DMS153 treated with DMSO at 0.1 percent for 48 hours (cell line): ENCODE results near the gene SERPINF2.
"Not testable (repeated sequence)": the region's sequence is repeated elsewhere in the genome, so short reads cannot be mapped to it uniquely, and the experiment has no call there.

Source experiments
- DNase-seq: peaks from one replicate; lab custom pipeline; 2025; ENCODE audit not compliant: unreplicated experiment; lab: John Stamatoyannopoulos, UW

The SERPINF2 gene

DNA sequence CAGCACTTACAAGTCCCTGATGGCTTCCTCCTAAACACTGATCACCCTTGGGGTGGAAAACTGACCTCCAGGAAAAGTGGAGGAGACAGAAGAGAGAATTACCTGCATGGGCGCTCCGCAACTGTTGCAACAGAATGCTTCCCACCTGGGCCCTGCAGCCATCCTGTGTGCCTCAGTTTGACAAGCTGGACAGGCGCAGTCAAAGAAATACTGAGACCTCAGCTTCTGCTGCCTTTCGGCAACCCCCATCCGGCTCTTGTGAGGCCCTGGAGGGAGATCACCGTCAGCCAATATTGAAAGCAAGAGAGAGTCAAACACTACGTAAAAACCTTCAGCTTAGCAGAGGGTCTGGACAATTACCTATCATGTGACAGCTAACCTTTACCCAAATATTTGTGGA, 44.0 kb downstream of the SERPINF2 start:
- DNase-seq = no peak

DNA sequence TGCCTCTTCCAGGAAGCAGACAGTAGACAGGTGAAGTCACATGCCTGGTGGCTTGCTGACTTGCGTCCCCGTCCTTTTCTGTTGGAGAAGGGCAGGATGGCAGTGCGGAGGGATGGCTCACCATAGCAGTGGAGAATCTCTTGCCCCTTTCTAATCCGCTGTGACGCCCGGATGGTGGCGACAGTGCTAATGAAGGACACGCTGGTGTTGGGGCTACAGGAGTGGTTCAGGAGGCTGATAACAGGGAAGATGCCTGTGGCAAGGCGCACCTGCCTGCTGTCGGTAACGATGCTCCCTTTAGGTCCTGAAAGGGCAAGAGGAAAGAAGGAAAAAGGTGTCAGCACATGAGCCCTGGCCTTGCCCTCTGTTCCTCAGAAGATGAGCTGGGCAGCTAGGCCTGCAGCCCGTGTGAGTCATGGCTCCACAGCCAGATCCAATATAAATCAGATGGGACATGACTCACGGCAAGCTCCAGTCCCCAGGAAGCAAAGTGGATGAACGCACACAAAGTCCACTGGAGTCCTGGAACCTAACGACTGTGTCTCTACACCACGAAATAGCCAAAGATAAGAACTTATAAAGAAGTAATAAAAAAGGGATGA, 44.7 kb downstream of the SERPINF2 start:
- no peak for DNase-seq

DNA sequence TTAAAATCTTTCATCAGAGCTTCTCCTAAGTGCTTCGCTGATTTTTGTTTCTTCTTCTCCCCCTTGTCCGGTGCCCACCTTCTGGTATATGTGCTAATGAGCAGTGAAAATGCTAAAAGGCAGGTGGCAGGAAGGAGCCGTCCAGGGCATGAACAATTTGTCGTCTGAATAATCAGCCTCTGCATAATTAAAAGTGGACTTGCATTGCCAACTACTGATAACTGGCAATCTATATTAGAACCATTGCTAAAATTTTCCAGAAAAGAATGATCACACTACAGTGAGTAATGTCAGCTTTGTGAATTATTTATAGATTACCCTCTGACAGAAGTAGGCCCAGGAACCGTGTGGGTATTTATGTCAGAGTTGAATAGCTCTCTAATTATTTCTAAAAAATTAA, 47.3 kb downstream of the SERPINF2 start:
- no peak for DNase-seq

DNA sequence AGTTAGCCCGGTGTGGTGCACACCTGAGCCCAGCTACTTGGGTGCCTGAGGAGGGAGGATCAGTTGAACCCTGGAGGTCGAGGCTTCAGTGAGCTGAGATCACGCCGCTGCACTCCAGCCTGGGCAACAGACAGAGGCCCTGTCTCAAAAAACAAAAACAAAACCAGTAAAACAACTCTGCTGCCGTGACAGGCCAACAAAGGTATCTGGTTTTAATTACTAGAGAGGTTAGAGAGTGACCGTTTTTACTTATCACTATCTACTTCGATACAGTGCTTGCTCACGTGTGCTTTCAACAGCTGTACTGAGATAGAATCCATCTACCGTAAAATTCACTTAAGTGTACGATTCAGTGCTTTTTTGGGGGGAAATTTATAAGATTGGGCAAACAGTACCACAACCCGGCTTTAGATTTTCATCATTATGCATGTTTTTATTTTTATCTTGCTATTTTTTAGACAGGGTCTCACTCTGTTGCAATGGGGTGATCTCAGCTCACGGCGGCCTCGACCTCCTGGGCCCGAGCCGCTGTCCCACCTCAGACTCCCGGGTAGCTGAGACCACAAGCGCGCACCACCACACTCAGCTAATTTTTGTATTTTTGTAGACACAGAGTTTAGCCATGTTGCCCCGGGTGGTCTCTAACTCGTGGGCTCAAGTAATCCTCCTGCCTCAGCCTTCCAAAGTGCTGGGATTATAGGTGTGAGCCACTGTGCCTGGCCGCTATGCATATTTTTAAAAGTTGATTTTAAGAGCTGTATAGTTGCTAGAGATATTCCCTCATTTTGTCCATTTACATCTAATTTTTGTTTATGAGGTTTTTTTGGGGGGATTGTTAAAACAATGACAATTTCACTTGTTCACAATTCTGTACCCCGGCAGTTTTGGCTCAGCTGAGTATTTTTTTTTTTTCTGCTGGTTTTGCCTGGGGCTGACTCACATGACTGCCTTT, 50.1 kb downstream of the SERPINF2 start:
- DNase-seq = no peak

GRCh38 chr17:1793447-1793806, 50.8 kb downstream of the SERPINF2 start:
- no peak for DNase-seq

DNA sequence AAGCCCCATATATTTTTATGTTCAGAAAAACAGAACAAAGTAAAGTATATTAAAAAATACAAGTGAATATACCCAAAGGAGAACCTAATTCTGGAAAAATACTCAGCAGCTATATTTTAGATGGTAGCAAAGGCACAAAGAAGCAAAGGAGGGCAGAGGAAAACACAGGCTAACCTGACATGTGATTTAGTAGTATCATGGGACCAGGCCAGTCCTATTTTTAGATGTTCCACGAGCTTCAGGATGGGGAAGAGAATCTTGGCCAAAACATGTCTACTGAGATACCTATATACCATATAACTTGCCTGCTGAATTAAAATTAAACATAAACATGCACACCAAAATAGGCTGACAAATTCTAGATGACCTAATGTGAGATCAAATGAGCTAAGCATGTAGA, 54.1 kb downstream of the SERPINF2 start:
- DNase-seq = no peak

GRCh38 chr17:1797323-1797722, 54.7 kb downstream of the SERPINF2 start:
- DNase-seq = no peak

- not testable (repeated sequence) for DNase-seq
Observed at GRCh38 chr17:1797846-1798245, 55.2 kb downstream of the SERPINF2 start.

- no peak for DNase-seq
Observed at GRCh38 chr17:1800240-1800639, 57.6 kb downstream of the SERPINF2 start.

GRCh38 chr17:1800712-1801111, 58.0 kb downstream of the SERPINF2 start:
- DNase-seq = no peak

GRCh38 chr17:1802429-1802828, 59.8 kb downstream of the SERPINF2 start:
- no peak for DNase-seq

GRCh38 chr17:1803280-1803679, 60.6 kb downstream of the SERPINF2 start:
- DNase-seq = no peak
